BE2C (cell line): ENCODE data around the gene PPP6C. TPM values are rescaled to one million over a fixed set of nuclear protein-coding genes. Genes with fewer than 3 reads are reported as not detected.
"Not testable (repeated sequence)": the region's sequence is repeated elsewhere in the genome, so short reads cannot be mapped to it uniquely, and the experiment has no call there.

Experiments used
- DNase-seq: peaks from one replicate; pipeline ENCODE4 v3.0.0-alpha.2; 2020
- H3K27me3 ChIP-seq: fragments of 250-450 bp; sonication (Bioruptor Pico); 2 replicates; pipeline ENCODE4 v1.5.1; 2020; ENCODE audit warnings: mild to moderate bottlenecking
- H3K36me3 ChIP-seq: fragments of 250-450 bp; sonication (Bioruptor Pico); 2 replicates; pipeline ENCODE4 v1.5.1; 2020; ENCODE audit warnings: mild to moderate bottlenecking
- H3K4me1 ChIP-seq: fragments of 250-450 bp; sonication (Bioruptor Pico); 2 replicates; pipeline ENCODE4 v1.5.1; 2020
- H3K4me3 ChIP-seq: 2 replicates; pipeline ENCODE4 v1.5.1; 2011; ENCODE audit warnings: low read depth, low read length
- H3K9me3 ChIP-seq: fragments of 250-450 bp; sonication (Bioruptor Pico); 2 replicates; pipeline ENCODE4 v1.5.1; 2020
- polyA plus RNA-seq: library from polyadenylated mRNA; unstranded; fragments of >200 nt; gene quantifications from one replicate; pipeline ENCODE4 v1.2.1, GENCODE V29; 2012; ENCODE audit warnings: low read depth, missing spikeins; ENCODE audit not compliant: insufficient read length, insufficient read depth
- TF ChIP-seq, protein P1 (sequence below): IDR thresholded peaks from 2 replicates; pipeline ENCODE4 v1.5.1; 2012; ENCODE audit warnings: mild to moderate bottlenecking, low read depth, low read length

Gene PPP6C
- polyA plus RNA-seq = 30.2 TPM

DNA sequence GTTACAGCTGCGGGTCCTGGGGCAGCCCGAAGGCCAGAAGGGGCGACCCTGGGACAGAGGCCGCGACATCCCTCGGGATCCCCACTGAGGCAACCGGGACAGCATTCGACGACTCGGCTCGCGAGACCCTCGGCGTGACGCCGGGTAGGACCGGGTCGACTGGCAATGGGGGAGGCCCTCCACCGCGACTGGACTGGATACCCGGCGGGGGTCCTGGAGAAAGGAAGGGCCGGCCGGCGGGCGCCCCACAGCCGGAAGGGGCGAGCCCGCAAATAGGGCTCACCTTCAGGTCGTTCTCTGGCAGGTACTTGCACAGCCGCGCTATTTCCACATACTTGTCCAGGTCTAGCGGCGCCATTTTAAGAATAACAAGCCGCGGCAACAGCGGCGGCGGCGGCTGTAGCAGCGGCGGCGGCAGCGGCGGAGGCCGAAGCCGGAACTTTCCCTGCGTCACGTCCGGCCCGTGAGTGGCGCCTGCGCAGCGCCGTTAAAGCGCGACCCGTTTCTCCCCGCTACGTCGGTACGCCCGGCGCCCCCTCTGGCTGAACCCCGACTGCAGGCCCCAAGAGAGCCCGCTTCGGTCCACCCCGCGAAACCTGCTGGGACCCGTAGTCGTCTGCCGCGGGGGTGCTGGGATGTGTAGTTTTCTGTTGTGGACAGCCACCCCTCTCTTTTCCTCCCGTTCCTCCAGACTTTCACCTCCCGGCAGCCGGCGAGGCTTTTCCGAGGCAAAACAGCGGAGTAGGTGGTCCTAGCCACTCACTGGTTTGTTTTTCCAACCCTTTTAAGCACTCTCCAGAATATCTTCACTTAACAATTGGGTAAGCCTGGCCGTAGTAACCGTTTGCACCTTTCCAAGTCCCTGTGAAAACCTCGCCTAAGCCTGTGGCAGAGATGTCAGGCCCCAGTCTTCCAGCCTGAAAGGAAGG is at the start of gene PPP6C:
PPP6C (minus strand) TSS at position 443 of the 929 bp plus-strand sequence; CDS start at position 358, 85 bp downstream.
- Histone ChIP-seq H3K27me3 (no peaks in the 10 kb centered on the region), H3K4me3 (peak within 1 kb of the TSS; percentile 89), H3K9me3 (no peaks in the 10 kb centered on the region), H3K36me3 (0 out of 2 replicates have a peak, but pooled peaks cover 4% of the 10 kb centered on the region), H3K4me1 (no peaks in the 10 kb centered on the region)
- TF ChIP-seq, protein P1, sequence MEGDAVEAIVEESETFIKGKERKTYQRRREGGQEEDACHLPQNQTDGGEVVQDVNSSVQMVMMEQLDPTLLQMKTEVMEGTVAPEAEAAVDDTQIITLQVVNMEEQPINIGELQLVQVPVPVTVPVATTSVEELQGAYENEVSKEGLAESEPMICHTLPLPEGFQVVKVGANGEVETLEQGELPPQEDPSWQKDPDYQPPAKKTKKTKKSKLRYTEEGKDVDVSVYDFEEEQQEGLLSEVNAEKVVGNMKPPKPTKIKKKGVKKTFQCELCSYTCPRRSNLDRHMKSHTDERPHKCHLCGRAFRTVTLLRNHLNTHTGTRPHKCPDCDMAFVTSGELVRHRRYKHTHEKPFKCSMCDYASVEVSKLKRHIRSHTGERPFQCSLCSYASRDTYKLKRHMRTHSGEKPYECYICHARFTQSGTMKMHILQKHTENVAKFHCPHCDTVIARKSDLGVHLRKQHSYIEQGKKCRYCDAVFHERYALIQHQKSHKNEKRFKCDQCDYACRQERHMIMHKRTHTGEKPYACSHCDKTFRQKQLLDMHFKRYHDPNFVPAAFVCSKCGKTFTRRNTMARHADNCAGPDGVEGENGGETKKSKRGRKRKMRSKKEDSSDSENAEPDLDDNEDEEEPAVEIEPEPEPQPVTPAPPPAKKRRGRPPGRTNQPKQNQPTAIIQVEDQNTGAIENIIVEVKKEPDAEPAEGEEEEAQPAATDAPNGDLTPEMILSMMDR = peak; percentile 54
- peak; percentile 96 for DNase-seq

DNA sequence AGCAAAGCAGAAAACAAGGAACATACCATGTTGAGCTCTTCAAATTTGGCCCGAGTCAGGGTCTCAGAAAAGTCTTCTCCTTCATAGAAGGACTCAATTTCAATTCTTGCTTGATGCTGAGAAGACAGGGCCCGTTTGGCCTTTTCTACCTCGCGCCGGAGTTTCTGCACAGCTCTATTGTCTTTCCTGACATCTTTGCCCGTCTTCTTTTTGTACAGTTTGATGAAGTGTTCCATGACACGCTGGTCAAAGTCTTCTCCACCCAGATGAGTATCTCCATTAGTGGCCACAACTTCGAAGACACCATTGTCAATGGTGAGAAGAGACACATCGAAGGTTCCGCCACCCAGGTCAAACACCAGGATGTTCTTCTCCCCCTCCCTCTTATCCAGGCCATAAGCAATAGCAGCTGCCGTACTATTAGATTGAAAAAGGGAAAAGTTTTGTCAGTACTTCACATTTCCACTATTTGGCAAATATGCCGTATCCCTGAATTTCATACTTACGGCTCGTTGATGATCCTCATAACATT is 49.4 kb upstream of the PPP6C start:
- Histone ChIP-seq H3K27me3 (no peaks in the 10 kb centered on the region), H3K36me3 (peaks cover 63% of the 10 kb centered on the region), H3K4me3 (peak overlapping the region; percentile 80), H3K9me3 (no peaks in the 10 kb centered on the region), H3K4me1 (peaks cover 4% of the 10 kb centered on the region; the same call in 1 of the 2 replicates)
- TF ChIP-seq, protein P1 = no peak
- DNase-seq = no peak

DNA sequence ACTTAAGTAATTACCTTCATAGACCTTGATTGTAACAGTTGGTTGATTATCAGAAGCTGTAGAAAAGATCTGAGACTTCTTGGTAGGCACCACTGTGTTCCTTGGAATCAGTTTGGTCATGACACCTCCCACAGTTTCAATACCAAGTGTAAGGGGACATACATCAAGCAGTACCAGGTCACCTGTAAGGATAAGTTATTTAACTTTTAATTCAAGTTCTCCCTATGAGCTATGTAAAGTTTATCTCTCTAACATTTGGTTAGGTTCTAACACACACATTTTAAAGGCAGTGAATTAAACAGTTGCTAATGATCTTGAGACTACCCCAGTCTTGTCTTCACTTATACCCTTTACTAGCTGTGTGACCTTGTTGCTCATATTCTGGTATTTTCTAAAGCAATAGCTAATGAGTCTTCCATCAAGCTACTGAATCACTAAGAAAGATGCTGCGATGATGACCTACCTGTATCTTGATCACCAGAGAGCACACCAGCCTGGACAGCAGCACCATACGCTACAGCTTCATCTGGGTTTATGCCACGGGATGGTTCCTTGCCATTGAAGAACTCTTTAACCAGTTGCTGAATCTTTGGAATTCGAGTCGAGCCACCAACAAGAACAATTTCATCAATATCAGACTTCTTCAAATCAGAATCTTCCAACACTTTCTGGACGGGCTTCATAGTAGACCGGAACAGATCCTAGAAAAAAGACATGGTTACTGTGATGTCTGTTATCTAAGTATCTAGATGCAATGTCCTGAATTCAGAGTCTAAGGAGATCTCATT is 48.7 kb upstream of the PPP6C start:
- H3K27me3 ChIP-seq = no peaks in the 10 kb centered on the region
- H3K4me1 ChIP-seq = peaks cover 4% of the 10 kb centered on the region; the same call in 1 of the 2 replicates
- TF ChIP-seq, protein P1 = no peak
- H3K4me3 ChIP-seq = peak overlapping the region; percentile 80
- peaks cover 69% of the 10 kb centered on the region for H3K36me3 ChIP-seq
- no peak for DNase-seq
- no peaks in the 10 kb centered on the region for H3K9me3 ChIP-seq

DNA sequence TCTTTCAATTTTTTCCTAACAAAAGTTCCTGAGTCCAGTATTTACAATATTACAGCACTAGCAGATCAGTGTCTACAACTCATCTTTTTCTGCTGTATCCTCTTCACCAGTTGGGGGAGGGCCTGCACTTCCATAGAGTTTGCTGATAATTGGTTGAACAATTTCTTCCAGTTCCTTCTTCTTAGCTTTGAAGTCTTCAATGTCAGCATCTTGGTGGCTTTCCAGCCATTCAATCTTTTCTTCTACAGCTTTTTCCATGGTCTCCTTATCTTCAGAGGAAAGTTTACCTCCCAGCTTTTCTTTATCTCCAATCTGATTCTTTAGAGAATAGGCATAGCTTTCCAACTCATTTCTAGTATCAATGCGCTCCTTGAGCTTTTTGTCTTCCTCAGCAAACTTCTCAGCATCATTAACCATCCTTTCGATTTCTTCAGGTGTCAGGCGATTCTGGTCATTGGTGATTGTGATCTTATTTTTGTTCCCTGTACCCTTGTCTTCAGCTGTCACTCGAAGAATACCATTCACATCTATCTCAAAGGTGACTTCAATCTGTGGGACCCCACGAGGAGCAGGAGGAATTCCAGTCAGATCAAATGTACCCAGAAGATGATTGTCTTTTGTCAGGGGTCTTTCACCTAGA is 47.0 kb upstream of the PPP6C start:
- not testable (repeated sequence) for H3K4me1 ChIP-seq, H3K27me3 ChIP-seq
- H3K4me3 ChIP-seq = peak overlapping the region; percentile 80

DNA sequence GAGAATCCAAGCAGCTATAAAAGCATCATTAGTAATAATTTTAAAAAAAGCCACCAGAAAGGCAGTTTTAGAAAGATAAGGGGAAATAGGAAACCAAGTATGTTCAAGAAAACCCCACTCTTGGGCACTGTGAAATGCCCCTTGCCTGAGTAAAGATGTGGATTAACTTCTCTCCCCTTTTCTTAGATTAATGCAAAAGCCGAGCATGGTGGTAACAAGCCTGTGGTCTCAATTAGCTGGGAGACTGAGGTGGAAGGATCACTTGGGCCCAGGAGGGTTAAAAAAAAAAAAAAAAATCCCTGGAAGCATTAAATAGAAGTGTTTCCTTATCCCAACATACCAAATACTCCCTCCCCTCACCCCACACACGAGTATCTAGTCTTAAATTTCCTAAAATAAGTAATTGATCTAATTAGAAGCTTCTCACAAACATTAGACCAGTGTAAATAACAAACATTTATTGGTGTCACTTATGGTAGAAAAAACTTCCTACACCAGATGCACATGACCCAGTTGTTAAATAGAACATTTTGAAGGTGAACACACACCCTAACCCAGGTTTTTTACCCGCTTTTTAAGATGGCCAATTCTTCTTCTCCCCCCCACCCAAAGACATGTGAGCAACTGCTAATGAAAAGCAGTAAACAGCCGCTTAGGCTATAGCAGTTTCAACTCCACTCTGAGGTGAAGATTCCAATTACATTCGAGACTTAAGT is 46.4 kb upstream of the PPP6C start:
- Histone ChIP-seq H3K9me3 (no peaks in the 10 kb centered on the region), H3K4me1 (peaks cover 4% of the 10 kb centered on the region; the same call in 1 of the 2 replicates), H3K27me3 (no peaks in the 10 kb centered on the region), H3K4me3 (peak overlapping the region; percentile 80), H3K36me3 (peaks cover 79% of the 10 kb centered on the region)
- TF ChIP-seq, protein P1 = no peak
- DNase-seq = no peak

More for the DNA sequence above, 47.0 kb upstream of the PPP6C start:
- DNase-seq, H3K9me3 ChIP-seq: not testable (repeated sequence)
- H3K36me3 ChIP-seq = peaks cover 74% of the 10 kb centered on the region

DNA sequence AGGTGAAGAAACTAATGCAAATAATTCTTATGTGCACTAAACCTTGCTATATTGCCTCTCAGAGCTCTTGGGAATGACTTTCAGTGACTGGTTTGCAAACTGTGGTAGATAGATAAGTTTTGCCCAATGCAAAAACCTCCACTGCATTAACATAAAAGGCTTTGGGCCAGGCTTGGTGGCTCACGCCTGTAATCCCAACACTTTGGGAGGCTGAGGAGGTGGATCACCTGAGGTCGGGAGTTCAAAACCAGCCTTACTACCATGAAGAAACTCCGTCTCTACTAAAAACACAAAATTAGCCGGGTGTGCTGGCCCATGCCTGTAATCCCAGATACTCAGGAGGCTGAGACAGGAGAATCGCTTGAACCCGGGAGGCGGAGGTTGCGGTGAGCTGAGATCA is 44.5 kb upstream of the PPP6C start:
- DNase-seq, H3K27me3 ChIP-seq, H3K4me3 ChIP-seq, H3K9me3 ChIP-seq, H3K4me1 ChIP-seq: not testable (repeated sequence)
- H3K36me3 ChIP-seq = peaks cover 66% of the 10 kb centered on the region
